Mucosa of stomach (tissue), 1 donor: ENCODE results near the gene USH2A.

ENCODE experiments used
- H3K27me3 ChIP-seq: one replicate; pipeline ENCODE4 v1.7.0; 2013; ENCODE audit warnings: mild to moderate bottlenecking, low read length; ENCODE audit not compliant: control insufficient read depth, insufficient read depth
- H3K36me3 ChIP-seq: one replicate; pipeline ENCODE4 v1.7.0; 2013; ENCODE audit warnings: low read length; ENCODE audit not compliant: control insufficient read depth, insufficient read depth
- H3K4me1 ChIP-seq: one replicate; pipeline ENCODE4 v1.7.0; 2013; ENCODE audit warnings: mild to moderate bottlenecking, low read length; ENCODE audit not compliant: control insufficient read depth, insufficient read depth
- H3K4me3 ChIP-seq: one replicate; pipeline ENCODE4 v1.7.0; 2013; ENCODE audit warnings: low read length
- H3K9ac ChIP-seq: one replicate; pipeline ENCODE4 v1.7.0; 2013; ENCODE audit warnings: mild to moderate bottlenecking, low read length, moderate library complexity
- H3K9me3 ChIP-seq: one replicate; pipeline ENCODE4 v1.7.0; 2013; ENCODE audit warnings: mild to moderate bottlenecking, low read length, moderate library complexity; ENCODE audit not compliant: control insufficient read depth
- donor health status: Pancreatic carcinoma.

USH2A gene

GRCh38 chr1:216144661-216145450, 278.4 kb downstream of the USH2A start:
- Histone ChIP-seq H3K4me3 (no peak overlapping the region), H3K9me3 (no peaks in the 10 kb centered on the region), H3K36me3 (no peaks in the 10 kb centered on the region), H3K4me1 (no peaks in the 10 kb centered on the region), H3K27me3 (no peaks in the 10 kb centered on the region), H3K9ac (no peak overlapping the region)

GRCh38 chr1:216142921-216143320, 280.3 kb downstream of the USH2A start:
- Histone ChIP-seq H3K36me3 (no peaks in the 10 kb centered on the region), H3K9ac (no peak overlapping the region), H3K4me3 (no peak overlapping the region), H3K9me3 (no peaks in the 10 kb centered on the region), H3K4me1 (no peaks in the 10 kb centered on the region), H3K27me3 (no peaks in the 10 kb centered on the region)

GRCh38 chr1:216140730-216141524, 282.3 kb downstream of the USH2A start:
- Histone ChIP-seq H3K4me3 (no peak overlapping the region), H3K4me1 (no peaks in the 10 kb centered on the region), H3K9me3 (no peaks in the 10 kb centered on the region), H3K9ac (no peak overlapping the region), H3K36me3 (no peaks in the 10 kb centered on the region), H3K27me3 (no peaks in the 10 kb centered on the region)

GRCh38 chr1:216124192-216124781, 299.0 kb downstream of the USH2A start:
- Histone ChIP-seq H3K4me1 (no peaks in the 10 kb centered on the region), H3K36me3 (no peaks in the 10 kb centered on the region), H3K27me3 (no peaks in the 10 kb centered on the region), H3K4me3 (no peak overlapping the region), H3K9me3 (no peaks in the 10 kb centered on the region), H3K9ac (no peak overlapping the region)

- Histone ChIP-seq H3K9me3 (no peaks in the 10 kb centered on the region), H3K4me3 (no peak overlapping the region), H3K36me3 (no peaks in the 10 kb centered on the region), H3K4me1 (no peaks in the 10 kb centered on the region), H3K9ac (no peak overlapping the region), H3K27me3 (no peaks in the 10 kb centered on the region)
Measured at GRCh38 chr1:216123446-216124191, 299.6 kb downstream of the USH2A start.

GRCh38 chr1:216119600-216119999, 303.6 kb downstream of the USH2A start:
- Histone ChIP-seq H3K4me1 (no peaks in the 10 kb centered on the region), H3K9ac (no peak overlapping the region), H3K9me3 (no peaks in the 10 kb centered on the region), H3K27me3 (no peaks in the 10 kb centered on the region), H3K36me3 (no peaks in the 10 kb centered on the region), H3K4me3 (no peak overlapping the region)

- Histone ChIP-seq H3K4me1 (no peaks in the 10 kb centered on the region), H3K9ac (no peak overlapping the region), H3K9me3 (no peaks in the 10 kb centered on the region), H3K4me3 (no peak overlapping the region), H3K27me3 (no peaks in the 10 kb centered on the region), H3K36me3 (no peaks in the 10 kb centered on the region)
Measured at GRCh38 chr1:216114180-216114579, 309.1 kb downstream of the USH2A start.

GRCh38 chr1:216113181-216113580, 310.1 kb downstream of the USH2A start:
- Histone ChIP-seq H3K36me3 (no peaks in the 10 kb centered on the region), H3K9me3 (no peaks in the 10 kb centered on the region), H3K4me3 (no peak overlapping the region), H3K9ac (no peak overlapping the region), H3K4me1 (no peaks in the 10 kb centered on the region), H3K27me3 (no peaks in the 10 kb centered on the region)

- Histone ChIP-seq H3K36me3 (no peaks in the 10 kb centered on the region), H3K9ac (no peak overlapping the region), H3K27me3 (no peaks in the 10 kb centered on the region), H3K9me3 (no peaks in the 10 kb centered on the region), H3K4me1 (no peaks in the 10 kb centered on the region), H3K4me3 (no peak overlapping the region)
Measured at GRCh38 chr1:216111842-216112241, 311.4 kb downstream of the USH2A start.

- Histone ChIP-seq H3K9me3 (no peaks in the 10 kb centered on the region), H3K4me3 (no peak overlapping the region), H3K9ac (no peak overlapping the region), H3K27me3 (no peaks in the 10 kb centered on the region), H3K4me1 (no peaks in the 10 kb centered on the region), H3K36me3 (no peaks in the 10 kb centered on the region)
Measured at GRCh38 chr1:216095400-216095799, 327.8 kb downstream of the USH2A start.

- Histone ChIP-seq H3K9ac (no peak overlapping the region), H3K4me3 (no peak overlapping the region), H3K36me3 (no peaks in the 10 kb centered on the region), H3K4me1 (no peaks in the 10 kb centered on the region), H3K27me3 (no peaks in the 10 kb centered on the region), H3K9me3 (no peaks in the 10 kb centered on the region)
Measured at GRCh38 chr1:216090556-216090955, 332.7 kb downstream of the USH2A start.
